Smooth muscle cell (in vitro differentiated cells): Measurements from ENCODE around the gene SCUBE1. TPM values are rescaled to one million over a fixed set of nuclear protein-coding genes. Genes with fewer than 3 reads are reported as not detected.

ENCODE experiments used
- DNase-seq: peaks from one replicate; lab custom pipeline; 2025; ENCODE audit not compliant: unreplicated experiment; lab: John Stamatoyannopoulos, UW
- H2AFZ ChIP-seq: fragments of 200-600 bp; sonication (generic); 2 replicates; pipeline ENCODE4 v1.6.0; 2016; ENCODE audit warnings: antibody characterized with exemption, low read depth, mild to moderate bottlenecking
- H3F3A ChIP-seq: fragments of 200-600 bp; sonication (generic); 2 replicates; pipeline ENCODE4 v1.6.0; 2017; ENCODE audit warnings: antibody characterized with exemption, low read depth
- H3K27ac ChIP-seq: fragments of 200-600 bp; sonication (generic); 2 replicates; pipeline ENCODE4 v1.5.1; 2016; ENCODE audit warnings: low read depth, mild to moderate bottlenecking
- H3K27me3 ChIP-seq: fragments of 200-600 bp; sonication (generic); 2 replicates; pipeline ENCODE4 v1.6.1; 2016; ENCODE audit warnings: low read depth, mild to moderate bottlenecking
- H3K36me3 ChIP-seq: fragments of 200-600 bp; sonication (generic); 2 replicates; pipeline ENCODE4 v1.5.1; 2016; ENCODE audit warnings: low read depth
- H3K4me1 ChIP-seq: fragments of 200-600 bp; sonication (generic); 2 replicates; pipeline ENCODE4 v1.5.1; 2016; ENCODE audit warnings: low read depth
- H3K4me2 ChIP-seq: fragments of 200-600 bp; sonication (generic); 2 replicates; pipeline ENCODE4 v1.6.0; 2016; ENCODE audit warnings: mild to moderate bottlenecking
- H3K4me3 ChIP-seq: fragments of 200-600 bp; sonication (generic); 2 replicates; pipeline ENCODE4 v1.5.1; 2016; ENCODE audit warnings: mild to moderate bottlenecking
- H3K79me2 ChIP-seq: fragments of 200-600 bp; sonication (generic); 2 replicates; pipeline ENCODE4 v1.6.0; 2016; ENCODE audit warnings: low read depth, mild to moderate bottlenecking
- H3K9ac ChIP-seq: fragments of 200-600 bp; sonication (generic); 2 replicates; pipeline ENCODE4 v1.6.0; 2016; ENCODE audit warnings: low read depth
- H3K9me3 ChIP-seq: fragments of 200-600 bp; sonication (generic); replicated peaks from 2 replicates; pipeline ENCODE4 v1.5.1; 2016; ENCODE audit warnings: low read depth
- H4K20me1 ChIP-seq: fragments of 200-600 bp; sonication (generic); 2 replicates; pipeline ENCODE4 v1.6.0; 2016; ENCODE audit warnings: low read depth
- WGBS: methylation state at CpG from one replicate; pipeline ENCODE4 v1.1.7; 2016; ENCODE audit warnings: low lambda C conversion rate; 5-methylcytosine and 5-hydroxymethylcytosine counted together
- polyA plus RNA-seq: library from polyadenylated mRNA; unstranded; fragments of >200 nt; fragmentation: Nextera tagmentation; extraction: Ambion mirVana; gene quantifications from 2 replicates; pipeline ENCODE4 v1.2.1, GENCODE V29; 2016
- total RNA-seq: library from RNA; depleted of rRNA; stranded (reverse); fragments of >200 nt; gene quantifications from 2 replicates; pipeline ENCODE4 v1.2.3, GENCODE V29; 2014
- TF ChIP-seq, protein P1 (sequence below): fragments of 200-600 bp; sonication (generic); IDR thresholded peaks from 2 replicates; pipeline ENCODE4 v1.5.1; 2017; ENCODE audit warnings: borderline replicate concordance, mild to moderate bottlenecking, antibody characterized with exemption; ENCODE audit not compliant: insufficient read depth, poor library complexity, severe bottlenecking

The SCUBE1 gene
- total and polyA plus RNA-seq, 2 experiments from 2014 or later = 13.4 to 16.3 TPM

DNA sequence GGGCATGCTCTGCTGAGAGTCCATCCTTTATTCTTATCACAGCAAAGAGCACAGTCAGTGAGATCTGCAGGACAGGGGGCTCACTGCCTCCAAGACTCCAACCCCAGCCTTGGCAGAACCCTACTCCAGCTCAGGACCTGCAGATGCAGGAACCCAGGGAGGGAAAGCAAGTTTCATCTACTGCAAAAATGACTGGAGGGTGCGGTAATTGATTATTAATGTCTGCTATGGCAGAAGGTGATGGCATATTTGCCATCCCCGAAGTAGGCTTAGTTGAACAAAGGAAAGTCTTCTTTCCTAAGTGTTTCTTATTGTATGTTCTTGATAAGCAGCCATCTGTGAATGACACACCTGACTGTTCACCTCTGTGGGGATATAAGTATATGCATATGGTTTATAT is 9.2 kb downstream of the SCUBE1 start:
- H2AFZ ChIP-seq = no peak overlapping the region
- no peaks in the 10 kb centered on the region for H4K20me1 ChIP-seq
- WGBS = 88% methylated on average over 2 of the region's 2 CpGs
- H3K9ac ChIP-seq = no peak overlapping the region
- no peaks in the 10 kb centered on the region for H3K36me3 ChIP-seq
- no peak overlapping the region for H3K27ac ChIP-seq
- H3K9me3 ChIP-seq = no peaks in the 10 kb centered on the region
- no peaks in the 10 kb centered on the region for H3F3A ChIP-seq
- H3K79me2 ChIP-seq = no peaks in the 10 kb centered on the region
- TF ChIP-seq, protein P1, sequence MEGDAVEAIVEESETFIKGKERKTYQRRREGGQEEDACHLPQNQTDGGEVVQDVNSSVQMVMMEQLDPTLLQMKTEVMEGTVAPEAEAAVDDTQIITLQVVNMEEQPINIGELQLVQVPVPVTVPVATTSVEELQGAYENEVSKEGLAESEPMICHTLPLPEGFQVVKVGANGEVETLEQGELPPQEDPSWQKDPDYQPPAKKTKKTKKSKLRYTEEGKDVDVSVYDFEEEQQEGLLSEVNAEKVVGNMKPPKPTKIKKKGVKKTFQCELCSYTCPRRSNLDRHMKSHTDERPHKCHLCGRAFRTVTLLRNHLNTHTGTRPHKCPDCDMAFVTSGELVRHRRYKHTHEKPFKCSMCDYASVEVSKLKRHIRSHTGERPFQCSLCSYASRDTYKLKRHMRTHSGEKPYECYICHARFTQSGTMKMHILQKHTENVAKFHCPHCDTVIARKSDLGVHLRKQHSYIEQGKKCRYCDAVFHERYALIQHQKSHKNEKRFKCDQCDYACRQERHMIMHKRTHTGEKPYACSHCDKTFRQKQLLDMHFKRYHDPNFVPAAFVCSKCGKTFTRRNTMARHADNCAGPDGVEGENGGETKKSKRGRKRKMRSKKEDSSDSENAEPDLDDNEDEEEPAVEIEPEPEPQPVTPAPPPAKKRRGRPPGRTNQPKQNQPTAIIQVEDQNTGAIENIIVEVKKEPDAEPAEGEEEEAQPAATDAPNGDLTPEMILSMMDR = no peak
- no peak for DNase-seq
- no peak overlapping the region for H3K4me2 ChIP-seq
- H3K4me3 ChIP-seq = no peak overlapping the region
- peaks cover 12% of the 10 kb centered on the region for H3K4me1 ChIP-seq
- no peaks in the 10 kb centered on the region for H3K27me3 ChIP-seq

DNA sequence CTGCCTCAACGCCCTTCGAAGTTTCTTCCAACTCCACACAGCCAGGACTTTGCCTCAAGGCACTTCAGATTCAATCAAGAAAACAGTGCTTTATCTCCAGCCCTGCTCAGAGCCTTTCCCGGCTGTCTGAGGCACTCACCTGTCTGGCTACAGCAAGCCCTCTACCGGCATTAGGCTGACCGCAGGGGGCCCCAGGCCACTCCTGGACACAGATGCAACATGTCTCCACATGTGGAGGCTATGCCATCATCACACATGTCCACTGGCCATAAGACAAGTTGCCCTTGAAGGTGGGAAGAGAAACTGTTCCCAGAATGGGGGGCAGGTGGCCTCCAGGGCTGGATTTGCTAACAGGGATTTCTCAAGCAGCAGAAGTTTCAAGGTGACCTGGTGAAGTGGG is 10.0 kb downstream of the SCUBE1 start:
- Histone ChIP-seq H3K4me2 (no peak overlapping the region), H3K36me3 (no peaks in the 10 kb centered on the region), H2AFZ (no peak overlapping the region), H3K4me3 (no peak overlapping the region), H3K79me2 (no peaks in the 10 kb centered on the region), H4K20me1 (no peaks in the 10 kb centered on the region), H3F3A (no peaks in the 10 kb centered on the region), H3K9me3 (no peaks in the 10 kb centered on the region), H3K4me1 (peaks cover 17% of the 10 kb centered on the region), H3K27ac (no peak overlapping the region), H3K27me3 (no peaks in the 10 kb centered on the region), H3K9ac (no peak overlapping the region)
- WGBS = 95% methylated on average over 5 of the region's 5 CpGs
- TF ChIP-seq, protein P1 = no peak
- DNase-seq = no peak

DNA sequence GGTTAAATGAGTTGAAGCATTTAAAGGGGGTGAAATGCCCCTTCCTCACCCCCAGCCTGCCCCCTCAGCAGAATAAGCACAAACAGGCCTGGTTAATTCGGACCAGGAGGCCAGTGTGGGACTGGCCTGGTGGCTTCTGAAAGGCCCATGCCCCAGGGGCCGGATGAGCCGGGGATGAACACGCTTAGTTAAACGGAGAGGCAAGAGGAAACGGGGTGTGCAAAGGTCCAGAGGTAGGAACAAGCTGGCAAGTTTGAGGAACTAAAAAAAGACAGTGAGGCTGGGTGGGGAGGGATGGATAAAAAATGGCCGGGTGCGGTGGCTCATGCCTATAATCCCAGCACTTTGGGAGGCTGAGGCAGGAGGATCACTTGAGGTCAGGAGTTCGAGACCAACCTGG is 11.5 kb downstream of the SCUBE1 start:
- 93% methylated on average over 9 of the region's 9 CpGs for WGBS
- Histone ChIP-seq H3K79me2 (no peaks in the 10 kb centered on the region), H3K27me3 (no peaks in the 10 kb centered on the region), H2AFZ (no peak overlapping the region), H3K9me3 (no peaks in the 10 kb centered on the region), H3K27ac (no peak overlapping the region), H3K4me2 (no peak overlapping the region), H3K36me3 (no peaks in the 10 kb centered on the region), H4K20me1 (no peaks in the 10 kb centered on the region), H3K4me3 (no peak overlapping the region), H3K4me1 (peaks cover 18% of the 10 kb centered on the region), H3F3A (no peaks in the 10 kb centered on the region), H3K9ac (no peak overlapping the region)
- no peak for DNase-seq
- TF ChIP-seq, protein P1 = no peak

DNA sequence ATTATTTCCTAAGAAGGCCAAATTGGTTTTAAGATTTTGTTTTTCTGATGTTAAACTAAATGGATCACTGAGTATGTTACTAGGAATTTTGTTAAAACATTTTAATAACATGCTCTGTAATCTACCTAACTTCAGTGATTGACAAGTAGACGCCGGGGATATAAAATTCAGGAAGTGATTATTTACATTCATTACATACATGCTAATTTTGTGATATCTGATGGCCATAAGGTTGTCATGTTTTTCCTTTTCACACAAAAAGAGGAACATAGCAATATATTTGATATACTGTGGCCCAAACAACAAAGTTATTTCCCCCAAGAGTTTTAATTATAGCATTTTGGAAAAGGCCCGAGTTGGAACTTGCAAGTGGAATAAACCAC is 12.1 kb downstream of the SCUBE1 start:
- Histone ChIP-seq H3K79me2 (no peaks in the 10 kb centered on the region), H3K27ac (no peak overlapping the region), H3K4me1 (peaks cover 18% of the 10 kb centered on the region), H3K27me3 (no peaks in the 10 kb centered on the region), H3K4me2 (peak overlapping the region; percentile 61), H3K9ac (no peak overlapping the region), H3K9me3 (no peaks in the 10 kb centered on the region), H3K4me3 (no peak overlapping the region), H3K36me3 (no peaks in the 10 kb centered on the region), H2AFZ (no peak overlapping the region), H4K20me1 (no peaks in the 10 kb centered on the region), H3F3A (no peaks in the 10 kb centered on the region)
- WGBS = 64% methylated on average over 3 of the region's 3 CpGs
- no peak for DNase-seq
- TF ChIP-seq, protein P1 = no peak
